Breast epithelium (tissue), 4 donors: Measurements from ENCODE around the gene RARA. TPM values are rescaled to one million over a fixed set of nuclear protein-coding genes. Genes with fewer than 3 reads are reported as not detected.

Experiments
- DNase-seq, 2 donors: peaks; one replicate each; pipeline ENCODE4 v3.0.0-alpha.2; 2019; ENCODE audit warnings: low spot score in 2 of 2
- H3K27ac ChIP-seq, 2 donors: fragments of 200-600 bp; sonication (generic) in 1 of 2; one replicate each; pipeline ENCODE4 v1.5.1; 2016 to 2019; ENCODE audit warnings: mild to moderate bottlenecking in 1 of 2
- H3K27me3 ChIP-seq, 2 donors: fragments of 200-600 bp; sonication (generic) in 1 of 2; one replicate each; pipeline versions ENCODE4 v1.5.1 to v1.6.0; 2017 to 2019; ENCODE audit warnings: control low read depth in 1 of 2, mild to moderate bottlenecking in 1 of 2
- H3K36me3 ChIP-seq: fragments of 200-600 bp; one replicate; pipeline ENCODE4 v1.5.1; 2019
- H3K4me1 ChIP-seq, 2 donors: fragments of 200-600 bp; sonication (generic); one replicate each; pipeline ENCODE4 v1.5.1; 2016 to 2019; ENCODE audit warnings: control low read depth in 1 of 2
- H3K4me3 ChIP-seq, 3 donors: fragments of 200-600 bp; sonication (generic); 1 replicate in 2 of 3; 2 replicates in 1 of 3; pipeline ENCODE4 v1.5.1; 2016 to 2019; ENCODE audit warnings: mild to moderate bottlenecking in 3 of 3, moderate library complexity in 2 of 3
- H3K9me3 ChIP-seq, 2 donors: fragments of 200-600 bp; sonication (generic) in 1 of 2; one replicate each; pipeline ENCODE4 v1.5.1; 2016 to 2019; ENCODE audit warnings: control low read depth in 1 of 2
- POLR2A ChIP-seq: fragments of 450-650 bp; IDR thresholded peaks from one replicate; pipeline ENCODE4 v1.6.1; 2016; ENCODE audit warnings: antibody characterized with exemption, mild to moderate bottlenecking, moderate library complexity
- POLR2AphosphoS5 ChIP-seq, 3 donors: sonication (generic); formaldehyde crosslinking; IDR thresholded peaks; one replicate each; pipeline ENCODE4 v1.6.1; 2017; ENCODE audit warnings: antibody characterized with exemption in 3 of 3
- intact Hi-C: fragments of 100-400 bp; cut with DNase I; formaldehyde crosslinking; loops from one replicate; pipeline ENCODE4 v1.15.1; 2023; ENCODE audit warnings: low total_unique reads
- total RNA-seq, 3 donors: library from RNA; depleted of rRNA; stranded (reverse); fragments of >200 nt; gene quantifications; one replicate each; pipeline ENCODE4 v1.1.0, GENCODE V29; 2016
- TF ChIP-seq, protein P1 (sequence below), 3 donors: fragments of 450-650 bp; IDR thresholded peaks; one replicate each; pipeline ENCODE4 v1.5.1; 2016 to 2017; ENCODE audit warnings: antibody characterized with exemption in 3 of 3, mild to moderate bottlenecking in 3 of 3, moderate library complexity in 3 of 3

The RARA gene
- total RNA-seq, 3 donors from 2014 or later: 14.2 to 31.2 (median 25.2) TPM

DNA sequence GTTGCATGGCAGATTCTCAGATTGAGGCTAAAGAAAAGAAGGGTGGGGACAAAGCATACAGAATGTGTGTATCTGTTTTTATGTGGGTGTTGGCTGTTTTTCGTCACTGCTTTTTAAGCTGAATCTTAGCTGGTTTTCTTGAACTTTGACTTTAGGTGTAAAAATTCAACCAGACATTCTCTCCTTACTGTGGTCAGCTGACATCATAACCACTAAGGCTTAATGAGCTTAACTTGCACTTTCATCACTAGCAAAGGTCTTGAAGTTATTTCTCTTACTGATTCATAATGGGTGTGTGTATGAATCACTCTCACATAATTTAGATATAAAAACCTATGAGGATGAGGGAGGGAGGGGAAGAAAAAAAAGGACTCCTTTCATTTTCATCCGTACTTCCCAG, 25.3 kb upstream of the RARA start:
- H3K27me3 ChIP-seq: no peaks in the 10 kb centered on the region
- no peaks in the 10 kb centered on the region for H3K36me3 ChIP-seq
- no peak for TF ChIP-seq POLR2AphosphoS5 (IDR thresholded peaks at IDR 0.05)
- no peak for TF ChIP-seq POLR2A
- TF ChIP-seq, protein P1, sequence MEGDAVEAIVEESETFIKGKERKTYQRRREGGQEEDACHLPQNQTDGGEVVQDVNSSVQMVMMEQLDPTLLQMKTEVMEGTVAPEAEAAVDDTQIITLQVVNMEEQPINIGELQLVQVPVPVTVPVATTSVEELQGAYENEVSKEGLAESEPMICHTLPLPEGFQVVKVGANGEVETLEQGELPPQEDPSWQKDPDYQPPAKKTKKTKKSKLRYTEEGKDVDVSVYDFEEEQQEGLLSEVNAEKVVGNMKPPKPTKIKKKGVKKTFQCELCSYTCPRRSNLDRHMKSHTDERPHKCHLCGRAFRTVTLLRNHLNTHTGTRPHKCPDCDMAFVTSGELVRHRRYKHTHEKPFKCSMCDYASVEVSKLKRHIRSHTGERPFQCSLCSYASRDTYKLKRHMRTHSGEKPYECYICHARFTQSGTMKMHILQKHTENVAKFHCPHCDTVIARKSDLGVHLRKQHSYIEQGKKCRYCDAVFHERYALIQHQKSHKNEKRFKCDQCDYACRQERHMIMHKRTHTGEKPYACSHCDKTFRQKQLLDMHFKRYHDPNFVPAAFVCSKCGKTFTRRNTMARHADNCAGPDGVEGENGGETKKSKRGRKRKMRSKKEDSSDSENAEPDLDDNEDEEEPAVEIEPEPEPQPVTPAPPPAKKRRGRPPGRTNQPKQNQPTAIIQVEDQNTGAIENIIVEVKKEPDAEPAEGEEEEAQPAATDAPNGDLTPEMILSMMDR (IDR thresholded peaks at IDR 0.05): no peak
- peak overlapping the region; percentile 55 to 77 for H3K27ac ChIP-seq
- H3K4me3 ChIP-seq: no peak overlapping the region
- peaks cover 0 to 9% of the 10 kb centered on the region in 2 donors for H3K4me1 ChIP-seq
- no peak for DNase-seq
- no peaks in the 10 kb centered on the region for H3K9me3 ChIP-seq
- intact Hi-C loops: no loop called here

- TF ChIP-seq POLR2A: no peak
- TF ChIP-seq, protein P1 (IDR thresholded peaks at IDR 0.05): no peak
- TF ChIP-seq POLR2AphosphoS5 (IDR thresholded peaks at IDR 0.05): no peak
- Histone ChIP-seq H3K4me1 (peaks cover 0 to 9% of the 10 kb centered on the region in 2 donors), H3K9me3 (no peaks in the 10 kb centered on the region), H3K36me3 (no peaks in the 10 kb centered on the region), H3K4me3 (no peak overlapping the region), H3K27ac (peak overlapping the region; percentile 55 to 77), H3K27me3 (no peaks in the 10 kb centered on the region)
- no peak for DNase-seq
- intact Hi-C loops: no loop called here
These were observed 24.8 kb upstream of the RARA start for GRCh38 chr17:40284085-40284713.

DNA sequence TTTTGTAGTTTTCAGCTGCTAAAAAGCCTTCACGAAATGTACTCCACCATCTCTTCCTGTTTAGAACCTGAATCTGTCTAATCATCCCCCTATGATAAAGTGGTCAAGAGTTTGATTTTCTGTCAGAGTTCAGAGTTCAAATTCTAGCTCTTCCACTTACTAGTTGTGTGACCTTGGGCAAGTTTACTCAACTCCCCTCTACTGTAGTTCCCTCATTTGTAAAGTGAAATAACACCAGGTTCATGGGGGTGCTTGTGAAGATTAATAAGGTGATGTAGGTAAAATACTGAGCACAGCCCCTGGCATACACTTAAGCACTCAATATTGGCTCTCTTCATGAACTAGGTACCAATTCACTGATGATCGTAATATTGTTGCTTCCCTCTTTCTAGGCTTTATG, 22.5 kb upstream of the RARA start:
- no peaks in the 10 kb centered on the region for H3K9me3 ChIP-seq
- intact Hi-C loops: no loop called here
- TF ChIP-seq, protein P1 (IDR thresholded peaks at IDR 0.05): no peak
- TF ChIP-seq POLR2A (no peak), POLR2AphosphoS5 (IDR thresholded peaks at IDR 0.05) (no peak)

GRCh38 chr17:40287159-40287493, 21.9 kb upstream of the RARA start:
- intact Hi-C loops: no loop called here
- Histone ChIP-seq H3K9me3 (no peaks in the 10 kb centered on the region), H3K4me3 (peak overlapping the region in 2 of 3 donors; percentile 30 to 53), H3K27me3 (no peaks in the 10 kb centered on the region), H3K4me1 (peaks cover 0 to 9% of the 10 kb centered on the region in 2 donors), H3K27ac (peak overlapping the region in 1 of 2 donors; percentile 48), H3K36me3 (no peaks in the 10 kb centered on the region)
- TF ChIP-seq, protein P1 (IDR thresholded peaks at IDR 0.05): no peak
- no peak for TF ChIP-seq POLR2A
- no peak for TF ChIP-seq POLR2AphosphoS5 (IDR thresholded peaks at IDR 0.05)
- no peak for DNase-seq

More for the DNA sequence above, 22.5 kb upstream of the RARA start:
- Histone ChIP-seq H3K4me3 (no peak overlapping the region), H3K27ac (no peak overlapping the region), H3K36me3 (no peaks in the 10 kb centered on the region), H3K27me3 (no peaks in the 10 kb centered on the region), H3K4me1 (peaks cover 0 to 9% of the 10 kb centered on the region in 2 donors)
- DNase-seq: no peak

DNA sequence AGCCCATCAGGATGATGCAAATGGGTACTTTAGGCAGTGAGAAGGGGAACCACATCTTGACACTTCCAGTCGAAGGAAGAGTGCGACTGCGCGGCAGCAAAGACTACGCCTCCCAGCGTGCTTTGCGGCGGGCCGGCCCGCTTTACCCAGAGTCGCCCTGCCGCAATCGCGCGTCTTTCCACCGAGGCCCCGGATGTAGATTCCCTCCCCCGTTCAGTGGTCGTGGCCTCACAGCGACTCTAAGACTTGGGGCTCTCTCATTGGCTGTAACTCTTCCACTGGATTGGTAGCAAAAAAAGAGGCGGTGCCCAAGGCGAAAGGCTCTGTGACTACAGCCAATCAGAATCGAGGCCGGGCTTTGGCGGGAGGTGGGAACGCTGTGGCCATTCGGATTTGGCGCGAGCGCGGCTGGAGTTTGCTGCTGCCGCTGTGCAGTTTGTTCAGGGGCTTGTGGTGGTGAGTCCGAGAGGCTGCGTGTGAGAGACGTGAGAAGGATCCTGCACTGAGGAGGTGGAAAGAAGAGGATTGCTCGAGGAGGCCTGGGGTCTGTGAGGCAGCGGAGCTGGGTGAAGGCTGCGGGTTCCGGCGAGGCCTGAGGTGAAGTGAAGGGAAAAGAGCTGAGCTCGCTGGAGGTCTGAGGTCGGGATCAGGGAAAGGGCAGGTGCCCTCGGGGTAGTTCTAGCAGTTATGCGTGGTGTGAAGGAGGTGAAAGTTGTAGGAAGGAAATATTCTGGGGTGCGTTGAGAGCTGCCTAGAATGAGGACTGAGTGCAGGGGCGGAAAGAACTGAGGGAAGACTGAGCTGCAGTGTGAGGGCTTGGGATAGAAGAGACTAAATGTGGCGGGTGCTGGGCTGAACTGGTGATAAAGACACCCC, 21.2 kb upstream of the RARA start, which contains the start of gene CDC6:
Gene CDC6, plus strand, starts transcription at position 386 of the 876 bp plus-strand sequence. CDS start 1,542 bp downstream, outside the sequence.
- Histone ChIP-seq H3K4me3 (peak within 1 kb of the TSS; percentile 43 to 62 (median 53)), H3K27ac (peak within 1 kb of the TSS in 1 of 2 donors; percentile 48), H3K9me3 (no peaks in the 10 kb centered on the region), H3K36me3 (no peaks in the 10 kb centered on the region), H3K27me3 (no peaks in the 10 kb centered on the region), H3K4me1 (peaks cover 0 to 9% of the 10 kb centered on the region in 2 donors)
- DNase-seq: peak; percentile 98 to 99
- TF ChIP-seq, protein P1 (IDR thresholded peaks at IDR 0.05): no peak
- TF ChIP-seq POLR2AphosphoS5 (IDR thresholded peaks at IDR 0.05): peak; percentile 43 to 60 (median 50)
- intact Hi-C loops: no loop called here
